ENCODE data around the gene ADAM23.

- TF ChIP-seq CTCF (IDR thresholded peaks at IDR 0.05) (no peak), EP300 (IDR thresholded peaks at IDR 0.05) (no peak), POLR2A (IDR thresholded peaks at IDR 0.05) (no peak)
Observed at GRCh38 chr2:206420721-206421120, 22.6 kb upstream of the ADAM23 start.

All from ovary (tissue), 3 donors.